Prostate gland (tissue), 2 donors: ENCODE measurements around the gene EPG5. TPM values are rescaled to one million over a fixed set of nuclear protein-coding genes. Genes with fewer than 3 reads are reported as not detected.

Experiments used
- DNase-seq: peaks from one replicate; pipeline ENCODE4 v3.0.0-alpha.2; 2019; ENCODE audit warnings: low spot score
- H3K27ac ChIP-seq, 2 donors: fragments of 200-600 bp; sonication (generic); 2 replicates each; pipeline ENCODE4 v1.5.1; 2017 to 2019
- H3K27me3 ChIP-seq: fragments of 200-600 bp; sonication (generic); replicated peaks from 2 replicates; pipeline ENCODE4 v1.5.1; 2019; ENCODE audit not compliant: insufficient read depth
- H3K36me3 ChIP-seq, 2 donors: fragments of 200-600 bp; sonication (generic); 1 replicate in 1 of 2; 2 replicates in 1 of 2; pipeline versions ENCODE4 v1.5.1 to v1.8.1; 2017 to 2019
- H3K4me1 ChIP-seq: fragments of 200-600 bp; sonication (generic); replicated peaks from 2 replicates; pipeline ENCODE4 v1.5.1; 2019
- H3K4me3 ChIP-seq, 2 donors: fragments of 200-600 bp; sonication (generic); 2 replicates each; pipeline ENCODE4 v1.5.1; 2017 to 2019
- H3K9me3 ChIP-seq: fragments of 200-600 bp; sonication (generic); 2 replicates; pipeline ENCODE4 v1.5.1; 2017
- POLR2A ChIP-seq: fragments of 450-650 bp; IDR thresholded peaks from one replicate; pipeline ENCODE4 v1.6.1; 2016; ENCODE audit warnings: antibody characterized with exemption, mild to moderate bottlenecking
- POLR2AphosphoS5 ChIP-seq: sonication (generic); formaldehyde crosslinking; IDR thresholded peaks from one replicate; pipeline ENCODE4 v1.6.1; 2017; ENCODE audit warnings: antibody characterized with exemption
- WGBS: methylation state at CpG from one replicate; pipeline ENCODE4 v1.1.5; 2018; 5-methylcytosine and 5-hydroxymethylcytosine counted together
- intact Hi-C: fragments of 100-400 bp; cut with DNase I; formaldehyde crosslinking; loops from one replicate; pipeline ENCODE4 v1.14.2; 2022
- total RNA-seq, 2 donors: library from RNA; depleted of rRNA; stranded (reverse); fragments of >200 nt; gene quantifications; one replicate each; pipeline ENCODE4 v1.1.0, GENCODE V29; 2016
- TF ChIP-seq, protein P1 (sequence below), 4 experiments: fragments of 200-600 bp in 2 of 4; fragments of 450-650 bp in 2 of 4; sonication (generic) in 2 of 4; IDR thresholded peaks; 1 replicate in 3 of 4; 2 replicates in 1 of 4; pipeline ENCODE4 v1.5.1; 2016 to 2019; ENCODE audit warnings: antibody characterized with exemption in 4 of 4, mild to moderate bottlenecking in 2 of 4, moderate library complexity in 2 of 4

EPG5 gene
- total RNA-seq, 2 donors from 2014 or later, result 21.5 to 50.3 TPM

DNA sequence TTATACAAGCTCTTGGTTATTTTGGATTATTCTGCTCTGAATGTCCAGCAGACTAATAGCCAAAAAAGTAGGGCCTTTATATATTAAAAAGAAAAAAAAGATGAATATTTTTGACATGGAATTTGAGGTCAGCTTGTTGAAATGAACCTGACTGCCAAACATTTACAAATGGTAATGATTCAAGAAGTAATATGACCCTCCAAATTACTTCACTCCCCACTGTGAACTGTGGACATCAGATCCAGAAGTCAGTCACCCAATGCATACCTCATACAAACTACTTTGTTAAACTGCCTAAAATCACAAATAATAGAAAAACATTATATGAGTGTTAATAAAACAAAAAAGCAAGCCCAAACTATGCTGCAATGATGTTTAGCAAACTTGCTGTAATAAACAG, 10.0 kb downstream of the EPG5 start:
- Histone ChIP-seq H3K4me1 (no peaks in the 10 kb centered on the region), H3K4me3 (no peak overlapping the region), H3K9me3 (no peaks in the 10 kb centered on the region), H3K27ac (no peak overlapping the region), H3K36me3 (no peaks in the 10 kb centered on the region), H3K27me3 (no peaks in the 10 kb centered on the region)
- TF ChIP-seq POLR2AphosphoS5 (no peak), POLR2A (no peak)
- TF ChIP-seq, protein P1, sequence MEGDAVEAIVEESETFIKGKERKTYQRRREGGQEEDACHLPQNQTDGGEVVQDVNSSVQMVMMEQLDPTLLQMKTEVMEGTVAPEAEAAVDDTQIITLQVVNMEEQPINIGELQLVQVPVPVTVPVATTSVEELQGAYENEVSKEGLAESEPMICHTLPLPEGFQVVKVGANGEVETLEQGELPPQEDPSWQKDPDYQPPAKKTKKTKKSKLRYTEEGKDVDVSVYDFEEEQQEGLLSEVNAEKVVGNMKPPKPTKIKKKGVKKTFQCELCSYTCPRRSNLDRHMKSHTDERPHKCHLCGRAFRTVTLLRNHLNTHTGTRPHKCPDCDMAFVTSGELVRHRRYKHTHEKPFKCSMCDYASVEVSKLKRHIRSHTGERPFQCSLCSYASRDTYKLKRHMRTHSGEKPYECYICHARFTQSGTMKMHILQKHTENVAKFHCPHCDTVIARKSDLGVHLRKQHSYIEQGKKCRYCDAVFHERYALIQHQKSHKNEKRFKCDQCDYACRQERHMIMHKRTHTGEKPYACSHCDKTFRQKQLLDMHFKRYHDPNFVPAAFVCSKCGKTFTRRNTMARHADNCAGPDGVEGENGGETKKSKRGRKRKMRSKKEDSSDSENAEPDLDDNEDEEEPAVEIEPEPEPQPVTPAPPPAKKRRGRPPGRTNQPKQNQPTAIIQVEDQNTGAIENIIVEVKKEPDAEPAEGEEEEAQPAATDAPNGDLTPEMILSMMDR (IDR thresholded peaks at IDR 0.05), result no peak
- DNase-seq, result no peak
- intact Hi-C loops, result no loop called here

DNA sequence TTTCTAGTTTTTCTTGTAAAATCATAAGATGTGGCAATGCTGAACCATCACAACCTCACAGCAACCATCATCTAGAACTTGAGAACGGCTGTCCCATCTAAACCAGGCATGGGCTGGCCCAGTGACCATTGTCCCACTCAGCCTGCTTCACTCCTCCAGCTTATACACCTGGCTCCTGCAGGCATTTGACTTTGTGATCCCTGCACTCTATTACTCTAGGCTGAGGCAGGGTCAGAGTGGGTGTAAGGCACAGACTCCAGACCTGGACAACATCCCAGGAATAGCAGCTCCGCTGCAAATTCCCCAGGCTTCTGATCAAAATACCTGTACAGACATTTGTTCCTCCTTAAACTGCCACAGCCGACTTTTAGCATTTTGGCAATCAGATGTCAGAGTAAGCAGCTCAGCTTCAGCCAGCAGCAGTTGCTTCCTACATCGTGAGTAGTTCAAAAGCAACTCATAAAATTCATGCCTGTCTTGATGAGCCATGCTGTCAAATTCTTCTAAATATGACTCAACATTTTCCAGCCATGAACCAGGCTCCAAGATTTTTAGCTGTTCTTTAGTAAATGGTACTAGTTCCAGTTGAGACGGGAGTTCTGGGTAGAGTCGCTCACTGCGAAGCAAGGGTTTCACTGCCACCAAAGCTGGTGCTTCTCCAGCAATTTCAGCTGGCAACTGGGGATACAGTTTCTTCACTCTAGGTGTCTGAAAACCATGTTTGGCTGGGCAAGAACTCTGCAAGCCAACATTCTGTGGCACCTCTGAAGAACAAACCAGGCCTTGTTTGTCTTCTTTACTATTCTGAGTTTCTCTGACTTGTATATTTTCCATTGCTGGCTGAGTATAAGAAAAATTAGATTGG, 12.8 kb downstream of the EPG5 start:
- intact Hi-C loops, result no loop called here
- WGBS, result 78% methylated on average over 7 of the region's 7 CpGs
- H3K4me3 ChIP-seq, result no peak overlapping the region
- H3K27me3 ChIP-seq, result no peaks in the 10 kb centered on the region
- TF ChIP-seq POLR2AphosphoS5 (no peak), POLR2A (no peak)
- TF ChIP-seq, protein P1 (IDR thresholded peaks at IDR 0.05), result no peak
- DNase-seq, result no peak
- no peaks in the 10 kb centered on the region for H3K36me3 ChIP-seq
- H3K9me3 ChIP-seq, result no peaks in the 10 kb centered on the region
- H3K4me1 ChIP-seq, result no peaks in the 10 kb centered on the region
- H3K27ac ChIP-seq, result no peak overlapping the region

DNA sequence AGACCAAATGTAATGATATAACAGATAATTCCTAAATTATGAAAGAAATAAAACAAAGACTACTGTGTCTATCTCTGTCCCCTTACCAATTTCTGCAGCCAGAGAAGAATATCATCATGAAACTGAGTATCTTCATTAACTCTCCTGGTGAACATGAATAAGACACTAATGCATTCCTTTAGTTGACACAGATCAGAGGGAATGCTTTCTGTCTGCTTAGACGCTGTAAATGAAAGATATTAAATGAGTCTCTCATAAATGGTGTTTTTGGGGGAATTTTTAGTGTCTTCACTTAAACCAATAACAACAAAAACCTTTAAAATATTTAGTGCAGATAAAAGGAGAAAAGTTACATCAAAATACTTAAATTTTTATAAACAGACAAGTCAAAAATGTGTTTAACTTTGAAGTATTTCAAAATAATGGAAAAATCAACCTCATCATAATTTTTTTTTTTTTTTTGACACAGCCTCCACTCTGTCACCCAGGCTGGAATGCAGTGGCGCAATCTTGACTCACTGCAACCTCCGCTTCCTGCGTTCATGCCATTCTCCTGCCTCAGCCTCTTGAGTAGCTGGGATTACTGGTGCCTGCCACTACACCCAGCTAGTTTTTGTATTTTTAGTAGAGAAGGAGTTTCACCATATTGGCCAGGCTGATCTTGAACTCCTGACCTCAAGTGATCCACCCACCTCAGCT, 16.0 kb downstream of the EPG5 start:
- WGBS, result 95% methylated on average over 4 of the region's 4 CpGs
- Histone ChIP-seq H3K27ac (no peak overlapping the region), H3K9me3 (no peaks in the 10 kb centered on the region), H3K27me3 (no peaks in the 10 kb centered on the region), H3K4me1 (no peaks in the 10 kb centered on the region), H3K4me3 (no peak overlapping the region), H3K36me3 (peaks cover 0 to 12% of the 10 kb centered on the region in 2 donors)
- intact Hi-C loops, result no loop called here
- no peak for TF ChIP-seq POLR2A
- no peak for TF ChIP-seq POLR2AphosphoS5
- TF ChIP-seq, protein P1 (IDR thresholded peaks at IDR 0.05), result no peak
- DNase-seq, result no peak

DNA sequence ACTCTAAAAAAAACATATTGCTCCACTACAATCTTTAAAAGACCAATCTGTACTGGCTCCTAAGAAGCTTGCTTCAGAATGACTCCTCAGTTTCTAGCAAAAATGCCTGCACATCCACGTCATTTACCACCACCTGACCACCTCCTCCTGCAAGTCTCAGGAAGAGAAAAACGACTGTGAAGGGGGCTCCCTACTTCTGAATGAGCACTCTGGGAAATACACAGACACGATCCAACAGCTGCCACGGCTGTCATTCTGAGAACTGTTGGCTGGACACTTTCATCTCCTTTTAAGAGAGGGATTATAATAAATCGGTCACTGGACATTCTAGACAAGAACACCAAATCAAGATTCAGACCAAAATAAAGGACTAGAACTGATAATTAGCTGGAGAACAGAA, 21.5 kb downstream of the EPG5 start:
- TF ChIP-seq, protein P1 (IDR thresholded peaks at IDR 0.05), result no peak
- no peak for TF ChIP-seq POLR2AphosphoS5
- no peak overlapping the region for H3K4me3 ChIP-seq
- 83% methylated on average over 5 of the region's 5 CpGs for WGBS
- H3K27ac ChIP-seq, result no peak overlapping the region
- intact Hi-C loops, result no loop called here
- H3K9me3 ChIP-seq, result no peaks in the 10 kb centered on the region
- H3K27me3 ChIP-seq, result no peaks in the 10 kb centered on the region
- H3K4me1 ChIP-seq, result no peaks in the 10 kb centered on the region
- no peak for DNase-seq
- peaks cover 0 to 21% of the 10 kb centered on the region in 2 donors for H3K36me3 ChIP-seq
